HS-5 (cell line): Measurements from ENCODE around the gene STKLD1.
"Not testable (repeated sequence)": the region's sequence is repeated elsewhere in the genome, so short reads cannot be mapped to it uniquely, and the experiment has no call there.

Experiments
- DNase-seq: peaks from one replicate; pipeline ENCODE4 v3.0.0-alpha.2; 2012; ENCODE audit warnings: low read depth

Gene STKLD1

GRCh38 chr9:133375724-133376654 is at the start of gene STKLD1, which contains the start of gene SURF4:
Gene STKLD1 (plus strand): TSS chr9:133376366. CDS start chr9:133376474, 108 bp downstream.
Gene SURF4 (minus strand): TSS chr9:133376060. CDS start chr9:133375969, 91 bp downstream.
- peak; percentile 70 for DNase-seq

- not testable (repeated sequence) for DNase-seq
These were observed 49.1 kb upstream of the STKLD1 start for GRCh38 chr9:133327021-133327420.

GRCh38 chr9:133327834-133328484 is 48.2 kb upstream of the STKLD1 start:
- DNase-seq = no peak

- not testable (repeated sequence) for DNase-seq
These were observed 46.6 kb upstream of the STKLD1 start for GRCh38 chr9:133329306-133330156.

GRCh38 chr9:133331221-133331620 is 44.9 kb upstream of the STKLD1 start:
- no peak for DNase-seq

- no peak for DNase-seq
These were observed 44.4 kb upstream of the STKLD1 start for GRCh38 chr9:133331641-133332380.

GRCh38 chr9:133332381-133332730 is 43.8 kb upstream of the STKLD1 start:
- DNase-seq = no peak

- DNase-seq = no peak
These were observed 43.2 kb upstream of the STKLD1 start for GRCh38 chr9:133333011-133333410.

GRCh38 chr9:133333566-133333965 is 42.6 kb upstream of the STKLD1 start:
- DNase-seq = no peak

GRCh38 chr9:133334161-133334560 is 42.0 kb upstream of the STKLD1 start:
- no peak for DNase-seq

GRCh38 chr9:133334888-133335287 is 41.3 kb upstream of the STKLD1 start:
- DNase-seq = not testable (repeated sequence)

- peak; percentile 49 for DNase-seq
These were observed 40.0 kb upstream of the STKLD1 start, which contains the start of gene SURF6 for GRCh38 chr9:133335924-133336811. Gene SURF6 (minus strand): TSS chr9:133336188. CDS start chr9:133336132, 56 bp downstream.

GRCh38 chr9:133339641-133340040 is 36.5 kb upstream of the STKLD1 start:
- DNase-seq = no peak

- DNase-seq = no peak
These were observed 35.9 kb upstream of the STKLD1 start for GRCh38 chr9:133340256-133340655.

- no peak for DNase-seq
These were observed 35.2 kb upstream of the STKLD1 start for GRCh38 chr9:133340916-133341315.

- no peak for DNase-seq
These were observed 34.6 kb upstream of the STKLD1 start for GRCh38 chr9:133341369-133342068.

GRCh38 chr9:133342069-133342406 is 34.1 kb upstream of the STKLD1 start:
- no peak for DNase-seq

- DNase-seq = no peak
These were observed 33.6 kb upstream of the STKLD1 start for GRCh38 chr9:133342570-133342969.

- DNase-seq = no peak
These were observed 32.1 kb upstream of the STKLD1 start for GRCh38 chr9:133344071-133344470.

GRCh38 chr9:133344979-133345378 is 31.2 kb upstream of the STKLD1 start:
- DNase-seq = no peak
